Measurements from ENCODE around the gene NAA11. TPM values are rescaled to one million over a fixed set of nuclear protein-coding genes. Genes with fewer than 3 reads are reported as not detected.

Gene NAA11
- total and polyA plus RNA-seq, 2 donors = 0.02 TPM; not detected in 1

DNA sequence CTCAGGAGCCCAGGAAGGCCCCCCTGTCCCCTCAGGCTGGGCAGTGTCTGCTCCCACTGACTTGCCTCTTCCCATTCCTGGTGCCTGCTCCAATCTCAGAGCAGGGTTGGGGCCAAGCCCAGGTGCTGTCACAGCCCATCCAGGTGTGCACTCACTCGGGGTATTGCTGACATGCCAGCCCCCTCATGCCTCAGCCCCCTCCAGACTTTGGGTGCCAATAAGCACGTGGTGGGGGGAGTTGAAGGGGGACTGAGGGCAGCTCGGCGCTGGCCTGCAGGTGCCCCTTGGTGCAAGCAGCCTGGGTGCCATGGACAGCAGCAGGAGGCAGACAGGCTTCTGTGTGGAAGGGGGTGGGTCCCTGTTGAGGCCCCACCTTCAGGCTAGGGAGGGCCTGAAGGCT lies 28.4 kb downstream of the NAA11 start:
- 84% methylated on average over 4 of the region's 4 CpGs for WGBS
- Histone ChIP-seq H3K36me3 (ENCODE audit: control insufficient read depth in 2 of 2, insufficient read depth in 2 of 2, low read length in 1 of 2) (no peaks in the 10 kb centered on the region), H3K9me3 (ENCODE audit: control insufficient read depth in 2 of 2, insufficient read depth in 1 of 2, low read length in 1 of 2) (no peaks in the 10 kb centered on the region), H3K4me3 (ENCODE audit: low read length in 2 of 2) (no peak overlapping the region), H3K4me1 (ENCODE audit: control insufficient read depth in 2 of 2, insufficient read depth in 2 of 2, low read length in 2 of 2) (no peaks in the 10 kb centered on the region), H3K27me3 (ENCODE audit: control insufficient read depth in 2 of 2, insufficient read depth in 1 of 2, low read length in 1 of 2) (no peaks in the 10 kb centered on the region), H3K27ac (ENCODE audit: low read depth in 1 of 2, low read length in 1 of 2) (no peak overlapping the region)
- no peak for DNase-seq (ENCODE audit: low read depth in 6 of 9, low spot score in 9 of 9)

GRCh38 chr4:79296768-79297428 lies 29.0 kb downstream of the NAA11 start:
- H3K27ac ChIP-seq (ENCODE audit: low read depth in 1 of 2, low read length in 1 of 2) = no peak overlapping the region
- no peak overlapping the region for H3K4me3 ChIP-seq (ENCODE audit: low read length in 2 of 2)
- H3K36me3 ChIP-seq (ENCODE audit: control insufficient read depth in 2 of 2, insufficient read depth in 2 of 2, low read length in 1 of 2) = no peaks in the 10 kb centered on the region
- no peaks in the 10 kb centered on the region for H3K4me1 ChIP-seq (ENCODE audit: control insufficient read depth in 2 of 2, insufficient read depth in 2 of 2, low read length in 2 of 2)
- no peaks in the 10 kb centered on the region for H3K9me3 ChIP-seq (ENCODE audit: control insufficient read depth in 2 of 2, insufficient read depth in 1 of 2, low read length in 1 of 2)
- DNase-seq (ENCODE audit: low read depth in 6 of 9, low spot score in 9 of 9) = no peak
- no peaks in the 10 kb centered on the region for H3K27me3 ChIP-seq (ENCODE audit: control insufficient read depth in 2 of 2, insufficient read depth in 1 of 2, low read length in 1 of 2)
- 88% methylated on average over 11 of the region's 11 CpGs for WGBS

DNA sequence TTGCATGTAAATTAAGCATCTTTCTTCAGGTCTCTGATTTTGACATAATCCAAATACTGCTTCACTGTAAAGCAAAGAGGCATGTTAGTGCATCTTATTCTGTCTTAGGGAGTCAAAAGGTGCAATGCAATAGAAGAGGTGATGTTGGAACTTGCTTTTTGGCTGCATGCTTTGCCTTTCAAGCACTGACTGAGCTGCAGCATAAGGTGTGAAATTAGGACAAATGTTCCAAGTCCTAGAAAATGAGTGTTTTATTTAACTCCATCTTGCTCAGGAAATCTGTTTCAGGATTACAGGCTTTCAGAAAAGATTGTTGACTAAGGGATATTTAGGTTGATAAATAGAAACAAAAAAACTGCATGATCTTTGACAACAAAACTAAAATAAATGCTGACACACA lies 30.8 kb downstream of the NAA11 start:
- Histone ChIP-seq H3K4me1 (ENCODE audit: control insufficient read depth in 2 of 2, insufficient read depth in 2 of 2, low read length in 2 of 2) (no peaks in the 10 kb centered on the region), H3K9me3 (ENCODE audit: control insufficient read depth in 2 of 2, insufficient read depth in 1 of 2, low read length in 1 of 2) (no peaks in the 10 kb centered on the region), H3K27ac (ENCODE audit: low read depth in 1 of 2, low read length in 1 of 2) (no peak overlapping the region), H3K36me3 (ENCODE audit: control insufficient read depth in 2 of 2, insufficient read depth in 2 of 2, low read length in 1 of 2) (no peaks in the 10 kb centered on the region), H3K4me3 (ENCODE audit: low read length in 2 of 2) (no peak overlapping the region), H3K27me3 (ENCODE audit: control insufficient read depth in 2 of 2, insufficient read depth in 1 of 2, low read length in 1 of 2) (no peaks in the 10 kb centered on the region)
- no peak for DNase-seq (ENCODE audit: low read depth in 6 of 9, low spot score in 9 of 9)

DNA sequence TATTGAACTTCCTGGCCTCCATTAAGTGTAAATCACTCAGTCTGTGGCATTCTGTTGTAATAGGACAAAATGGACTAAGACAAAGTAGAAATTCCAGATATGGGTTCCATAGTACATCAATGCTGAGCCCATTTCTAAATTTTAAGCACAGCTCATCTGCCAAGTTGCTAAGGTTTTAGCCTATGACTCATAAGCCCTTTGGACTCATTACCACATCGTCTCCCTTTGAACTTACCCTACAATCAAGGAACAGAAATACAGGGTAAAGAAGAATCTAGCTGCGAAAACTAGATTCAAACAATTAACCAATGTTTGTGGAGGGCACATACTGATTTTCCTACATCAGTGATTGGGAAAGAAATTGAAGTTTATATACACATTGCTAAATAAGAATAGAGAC lies 31.8 kb downstream of the NAA11 start:
- Histone ChIP-seq H3K36me3 (ENCODE audit: control insufficient read depth in 2 of 2, insufficient read depth in 2 of 2, low read length in 1 of 2) (no peaks in the 10 kb centered on the region), H3K4me3 (ENCODE audit: low read length in 2 of 2) (no peak overlapping the region), H3K27ac (ENCODE audit: low read depth in 1 of 2, low read length in 1 of 2) (no peak overlapping the region), H3K9me3 (ENCODE audit: control insufficient read depth in 2 of 2, insufficient read depth in 1 of 2, low read length in 1 of 2) (no peaks in the 10 kb centered on the region), H3K27me3 (ENCODE audit: control insufficient read depth in 2 of 2, insufficient read depth in 1 of 2, low read length in 1 of 2) (no peaks in the 10 kb centered on the region), H3K4me1 (ENCODE audit: control insufficient read depth in 2 of 2, insufficient read depth in 2 of 2, low read length in 2 of 2) (no peaks in the 10 kb centered on the region)
- no peak for DNase-seq (ENCODE audit: low read depth in 6 of 9, low spot score in 9 of 9)
- 94% methylated on average over 2 of the region's 2 CpGs for WGBS

- Histone ChIP-seq H3K36me3 (ENCODE audit: control insufficient read depth in 2 of 2, insufficient read depth in 2 of 2, low read length in 1 of 2) (no peaks in the 10 kb centered on the region), H3K4me1 (ENCODE audit: control insufficient read depth in 2 of 2, insufficient read depth in 2 of 2, low read length in 2 of 2) (no peaks in the 10 kb centered on the region), H3K4me3 (ENCODE audit: low read length in 2 of 2) (no peak overlapping the region), H3K27me3 (ENCODE audit: control insufficient read depth in 2 of 2, insufficient read depth in 1 of 2, low read length in 1 of 2) (no peaks in the 10 kb centered on the region), H3K9me3 (ENCODE audit: control insufficient read depth in 2 of 2, insufficient read depth in 1 of 2, low read length in 1 of 2) (no peaks in the 10 kb centered on the region), H3K27ac (ENCODE audit: low read depth in 1 of 2, low read length in 1 of 2) (no peak overlapping the region)
- 92% methylated on average over 2 of the region's 2 CpGs for WGBS
- DNase-seq (ENCODE audit: low read depth in 6 of 9, low spot score in 9 of 9) = no peak
Measured at GRCh38 chr4:79292008-79292407, 33.9 kb downstream of the NAA11 start.

GRCh38 chr4:79290376-79290775 lies 35.5 kb downstream of the NAA11 start:
- no peaks in the 10 kb centered on the region for H3K27me3 ChIP-seq (ENCODE audit: control insufficient read depth in 2 of 2, insufficient read depth in 1 of 2, low read length in 1 of 2)
- H3K4me3 ChIP-seq (ENCODE audit: low read length in 2 of 2) = no peak overlapping the region
- H3K36me3 ChIP-seq (ENCODE audit: control insufficient read depth in 2 of 2, insufficient read depth in 2 of 2, low read length in 1 of 2) = no peaks in the 10 kb centered on the region
- H3K9me3 ChIP-seq (ENCODE audit: control insufficient read depth in 2 of 2, insufficient read depth in 1 of 2, low read length in 1 of 2) = no peaks in the 10 kb centered on the region
- DNase-seq (ENCODE audit: low read depth in 6 of 9, low spot score in 9 of 9) = no peak
- no peaks in the 10 kb centered on the region for H3K4me1 ChIP-seq (ENCODE audit: control insufficient read depth in 2 of 2, insufficient read depth in 2 of 2, low read length in 2 of 2)
- 93% methylated on average over 4 of the region's 4 CpGs for WGBS
- no peak overlapping the region for H3K27ac ChIP-seq (ENCODE audit: low read depth in 1 of 2, low read length in 1 of 2)

DNA sequence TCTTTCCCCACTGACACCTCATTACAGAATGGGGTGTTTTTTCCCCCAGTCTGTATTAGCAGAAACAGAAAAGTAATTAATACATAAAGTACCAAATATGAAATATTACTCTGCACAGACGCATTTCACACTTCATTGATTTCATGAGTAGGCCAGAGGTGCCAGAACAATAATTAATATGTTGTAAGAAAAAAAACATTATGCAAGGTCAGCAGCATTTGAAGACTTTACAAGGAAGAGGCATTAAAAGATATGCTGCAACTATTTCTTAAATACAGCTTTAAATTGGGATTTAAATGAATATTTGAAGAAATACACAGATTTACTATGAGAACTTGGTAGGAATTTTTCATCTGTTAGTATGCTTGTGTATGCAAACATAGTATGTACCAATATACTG lies 37.7 kb downstream of the NAA11 start:
- Histone ChIP-seq H3K9me3 (ENCODE audit: control insufficient read depth in 2 of 2, insufficient read depth in 1 of 2, low read length in 1 of 2) (no peaks in the 10 kb centered on the region), H3K4me3 (ENCODE audit: low read length in 2 of 2) (no peak overlapping the region), H3K27ac (ENCODE audit: low read depth in 1 of 2, low read length in 1 of 2) (no peak overlapping the region), H3K4me1 (ENCODE audit: control insufficient read depth in 2 of 2, insufficient read depth in 2 of 2, low read length in 2 of 2) (no peaks in the 10 kb centered on the region), H3K36me3 (ENCODE audit: control insufficient read depth in 2 of 2, insufficient read depth in 2 of 2, low read length in 1 of 2) (no peaks in the 10 kb centered on the region), H3K27me3 (ENCODE audit: control insufficient read depth in 2 of 2, insufficient read depth in 1 of 2, low read length in 1 of 2) (no peaks in the 10 kb centered on the region)
- WGBS = 96% methylated on average over 1 of the region's 1 CpG
- no peak for DNase-seq (ENCODE audit: low read depth in 6 of 9, low spot score in 9 of 9)

DNA sequence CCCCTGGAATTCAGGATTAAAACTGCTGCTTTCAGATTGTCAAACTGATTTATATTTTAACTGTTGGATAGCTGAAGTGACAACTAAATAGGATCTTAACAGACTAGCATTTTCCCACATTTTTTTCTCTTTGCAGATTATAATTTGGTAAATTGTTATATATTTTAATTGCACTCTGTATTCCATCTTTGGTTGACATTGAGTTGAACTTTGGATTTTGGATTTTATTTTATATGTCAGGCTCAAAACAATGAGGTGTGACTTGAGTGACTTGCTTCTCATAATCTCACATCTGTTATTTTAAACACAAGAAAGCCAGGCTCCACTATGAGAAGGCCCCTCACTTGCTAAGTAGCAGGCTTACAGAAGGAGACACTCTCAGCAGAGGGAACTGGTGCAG lies 38.1 kb downstream of the NAA11 start:
- H3K27ac ChIP-seq (ENCODE audit: low read depth in 1 of 2, low read length in 1 of 2) = no peak overlapping the region
- H3K4me3 ChIP-seq (ENCODE audit: low read length in 2 of 2) = no peak overlapping the region
- no peaks in the 10 kb centered on the region for H3K9me3 ChIP-seq (ENCODE audit: control insufficient read depth in 2 of 2, insufficient read depth in 1 of 2, low read length in 1 of 2)
- no peak for DNase-seq (ENCODE audit: low read depth in 6 of 9, low spot score in 9 of 9)
- H3K27me3 ChIP-seq (ENCODE audit: control insufficient read depth in 2 of 2, insufficient read depth in 1 of 2, low read length in 1 of 2) = no peaks in the 10 kb centered on the region
- H3K36me3 ChIP-seq (ENCODE audit: control insufficient read depth in 2 of 2, insufficient read depth in 2 of 2, low read length in 1 of 2) = no peaks in the 10 kb centered on the region
- H3K4me1 ChIP-seq (ENCODE audit: control insufficient read depth in 2 of 2, insufficient read depth in 2 of 2, low read length in 2 of 2) = no peaks in the 10 kb centered on the region

DNA sequence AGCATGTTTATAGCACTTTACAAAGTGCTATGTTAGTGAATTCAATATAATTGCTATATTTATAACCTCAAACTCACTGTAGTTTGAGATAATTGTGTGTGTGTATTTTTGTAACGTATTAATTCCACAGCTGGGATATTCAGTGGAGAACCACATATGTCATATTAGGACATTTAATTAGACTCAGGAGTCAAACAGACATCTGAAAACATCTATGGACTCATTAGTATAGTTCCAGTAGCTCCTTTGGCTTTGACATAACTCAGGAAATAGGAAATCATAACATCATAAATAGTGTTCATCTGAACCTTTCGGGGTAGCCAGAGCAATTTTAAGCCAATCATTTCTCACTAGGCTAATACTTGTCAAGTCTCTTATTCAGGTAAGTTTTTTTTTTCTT lies 38.8 kb downstream of the NAA11 start:
- H3K4me3 ChIP-seq (ENCODE audit: low read length in 2 of 2) = no peak overlapping the region
- H3K4me1 ChIP-seq (ENCODE audit: control insufficient read depth in 2 of 2, insufficient read depth in 2 of 2, low read length in 2 of 2) = no peaks in the 10 kb centered on the region
- DNase-seq (ENCODE audit: low read depth in 6 of 9, low spot score in 9 of 9) = no peak
- H3K27me3 ChIP-seq (ENCODE audit: control insufficient read depth in 2 of 2, insufficient read depth in 1 of 2, low read length in 1 of 2) = no peaks in the 10 kb centered on the region
- no peaks in the 10 kb centered on the region for H3K9me3 ChIP-seq (ENCODE audit: control insufficient read depth in 2 of 2, insufficient read depth in 1 of 2, low read length in 1 of 2)
- H3K36me3 ChIP-seq (ENCODE audit: control insufficient read depth in 2 of 2, insufficient read depth in 2 of 2, low read length in 1 of 2) = no peaks in the 10 kb centered on the region
- no peak overlapping the region for H3K27ac ChIP-seq (ENCODE audit: low read depth in 1 of 2, low read length in 1 of 2)
- 95% methylated on average over 2 of the region's 2 CpGs for WGBS

All from thymus (tissue), 11 donors.